Fibroblast of lung (primary cell): ENCODE data around the gene MND1. TPM values are rescaled to one million over a fixed set of nuclear protein-coding genes. Genes with fewer than 3 reads are reported as not detected.

Experiments
- DNase-seq, 2 donors: peaks; one replicate each; pipeline versions ENCODE4 v3.0.0 to v3.0.0-alpha.2; 2010; ENCODE audit warnings: low read depth in 2 of 2
- H2AFZ ChIP-seq: 2 replicates; pipeline ENCODE4 v1.5.1; 2012; ENCODE audit warnings: low read length, control low read depth, inconsistent platforms
- H3K27ac ChIP-seq: 2 replicates; pipeline ENCODE4 v1.5.1; 2011; ENCODE audit warnings: low read length, control low read depth; ENCODE audit not compliant: insufficient read depth
- H3K27me3 ChIP-seq: 2 replicates; pipeline ENCODE4 v1.5.1; 2011; ENCODE audit warnings: mild to moderate bottlenecking, low read length; ENCODE audit not compliant: control insufficient read depth, insufficient read depth
- H3K36me3 ChIP-seq: 2 replicates; pipeline ENCODE4 v1.5.1; 2011; ENCODE audit warnings: low read length; ENCODE audit not compliant: control insufficient read depth, insufficient read depth
- H3K4me1 ChIP-seq: 2 replicates; pipeline ENCODE4 v1.5.1; 2011; ENCODE audit warnings: low read length; ENCODE audit not compliant: control insufficient read depth, insufficient read depth; ENCODE audit errors: extremely low read depth
- H3K4me2 ChIP-seq: 2 replicates; pipeline ENCODE4 v1.5.1; 2011; ENCODE audit warnings: low read length, control low read depth; ENCODE audit not compliant: insufficient read depth; ENCODE audit errors: extremely low read depth
- H3K4me3 ChIP-seq, 4 experiments: fragments of 200-600 bp in 1 of 4; sonication (generic) in 1 of 4; replicated peaks in 1 of 4; 2 replicates each; pipeline ENCODE4 v1.5.1; 2011 to 2016; ENCODE audit warnings: low read length in 4 of 4, low read depth in 3 of 4, mild to moderate bottlenecking in 3 of 4, control low read depth in 2 of 4, inconsistent platforms in 1 of 4, mixed read lengths in 1 of 4; ENCODE audit not compliant: insufficient read depth in 1 of 4; ENCODE audit errors: control extremely low read depth in 1 of 4
- H3K79me2 ChIP-seq: 2 replicates; pipeline ENCODE4 v1.5.1; 2012; ENCODE audit warnings: mild to moderate bottlenecking, low read length, inconsistent platforms; ENCODE audit not compliant: control insufficient read depth, insufficient read depth
- H3K9ac ChIP-seq: 2 replicates; pipeline ENCODE4 v1.5.1; 2011; ENCODE audit warnings: mild to moderate bottlenecking, low read length, control low read depth; ENCODE audit not compliant: insufficient read depth
- H3K9me3 ChIP-seq: 2 replicates; pipeline ENCODE4 v1.5.1; 2012; ENCODE audit warnings: low read depth, low read length; ENCODE audit not compliant: control insufficient read depth, insufficient read depth
- H4K20me1 ChIP-seq: 2 replicates; pipeline ENCODE4 v1.5.1; 2011; ENCODE audit warnings: low read length; ENCODE audit not compliant: control insufficient read depth, insufficient read depth; ENCODE audit errors: extremely low read depth
- CTCF ChIP-seq, 2 donors: IDR thresholded peaks in 1 of 2; conservative IDR thresholded peaks in 1 of 2; 1 replicate in 1 of 2; 2 replicates in 1 of 2; pipeline ENCODE4 v1.5.1; 2011 to 2012; ENCODE audit warnings: low read length in 2 of 2, control low read depth in 1 of 2, inconsistent platforms in 1 of 2, low read depth in 1 of 2, mild to moderate bottlenecking in 1 of 2
- EZH2 ChIP-seq: IDR thresholded peaks from 2 replicates; pipeline ENCODE4 v1.5.1; 2012; ENCODE audit warnings: low read length, control low read depth, mild to moderate bottlenecking; ENCODE audit errors: missing control alignments
- polyA plus RNA-seq, 2 donors: library from polyadenylated mRNA; depleted of rRNA in 1 of 2; stranded (reverse) in 1 of 2; unstranded in 1 of 2; fragments of >200 nt; gene quantifications; 2 replicates each; pipeline ENCODE4 v1.2.1, GENCODE V29; 2011 to 2012; ENCODE audit warnings: missing spikeins in 1 of 2
- total RNA-seq: library from RNA; depleted of rRNA; stranded (reverse); fragments of >200 nt; gene quantifications from 2 replicates; pipeline ENCODE4 v1.2.1, GENCODE V29; 2014

The MND1 gene
- total and polyA plus RNA-seq, 2 donors (not counting 1 experiment from before 2014, with no cell fraction given): 2.2 to 5.8 TPM

GRCh38 chr4:153421941-153422340, 77.5 kb downstream of the MND1 start:
- H2AFZ ChIP-seq: no peak overlapping the region
- no peaks in the 10 kb centered on the region for H4K20me1 ChIP-seq
- H3K9me3 ChIP-seq: no peaks in the 10 kb centered on the region
- no peak for DNase-seq
- H3K4me1 ChIP-seq: no peaks in the 10 kb centered on the region
- no peaks in the 10 kb centered on the region for H3K27me3 ChIP-seq
- no peak overlapping the region for H3K27ac ChIP-seq
- no peak overlapping the region for H3K4me2 ChIP-seq
- TF ChIP-seq EZH2: no peak
- no peak for TF ChIP-seq CTCF (conservative IDR thresholded peaks at IDR 0.05 in 1 of 2, IDR thresholded peaks at IDR 0.05 in 1 of 2; ENCODE audit: low read depth in 1 of 2, low read length in 2 of 2)
- no peak overlapping the region for H3K4me3 ChIP-seq
- H3K36me3 ChIP-seq: no peaks in the 10 kb centered on the region
- no peak overlapping the region for H3K9ac ChIP-seq
- H3K79me2 ChIP-seq: no peaks in the 10 kb centered on the region

DNA sequence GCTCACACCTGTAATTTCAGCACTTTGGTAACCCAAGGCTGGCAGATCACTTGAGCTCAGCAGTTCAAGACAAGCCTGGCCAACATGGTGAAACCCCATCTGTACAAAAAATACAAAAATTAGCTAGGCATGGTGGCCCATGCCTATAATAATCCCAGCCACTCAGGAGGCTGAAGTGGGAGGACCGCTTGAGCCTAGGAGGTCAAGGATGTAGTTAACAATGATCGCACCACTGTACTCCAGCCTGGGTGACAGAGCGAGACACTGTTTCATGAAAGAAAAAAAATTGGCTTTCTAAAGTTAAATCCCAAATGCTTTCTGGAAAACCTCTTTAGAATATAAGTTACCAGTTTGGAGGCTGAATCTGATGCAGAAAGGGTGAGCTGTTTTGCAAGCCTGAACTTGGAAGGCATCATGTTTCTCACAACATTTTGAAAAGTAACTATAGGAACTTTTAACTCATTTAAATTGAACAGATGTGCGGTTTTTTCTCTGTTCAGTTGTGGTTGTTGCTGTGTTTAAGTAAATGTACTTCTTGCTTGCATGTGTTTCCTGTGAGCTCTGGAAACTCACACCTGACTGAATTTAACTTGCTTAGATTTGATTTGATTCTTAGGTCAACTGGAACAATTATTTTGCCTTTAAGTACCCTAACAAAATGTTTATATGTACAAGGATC, 81.9 kb downstream of the MND1 start:
- Histone ChIP-seq H3K4me1 (no peaks in the 10 kb centered on the region), H3K27me3 (no peaks in the 10 kb centered on the region), H3K4me2 (no peak overlapping the region), H2AFZ (no peak overlapping the region), H3K27ac (no peak overlapping the region), H3K4me3 (no peak overlapping the region), H4K20me1 (no peaks in the 10 kb centered on the region), H3K9me3 (no peaks in the 10 kb centered on the region), H3K79me2 (no peaks in the 10 kb centered on the region), H3K9ac (no peak overlapping the region), H3K36me3 (no peaks in the 10 kb centered on the region)
- peak in 1 of 2 donors; percentile 25 for DNase-seq
- TF ChIP-seq CTCF (conservative IDR thresholded peaks at IDR 0.05 in 1 of 2, IDR thresholded peaks at IDR 0.05 in 1 of 2; ENCODE audit: low read depth in 1 of 2, low read length in 2 of 2) (no peak), EZH2 (no peak)

DNA sequence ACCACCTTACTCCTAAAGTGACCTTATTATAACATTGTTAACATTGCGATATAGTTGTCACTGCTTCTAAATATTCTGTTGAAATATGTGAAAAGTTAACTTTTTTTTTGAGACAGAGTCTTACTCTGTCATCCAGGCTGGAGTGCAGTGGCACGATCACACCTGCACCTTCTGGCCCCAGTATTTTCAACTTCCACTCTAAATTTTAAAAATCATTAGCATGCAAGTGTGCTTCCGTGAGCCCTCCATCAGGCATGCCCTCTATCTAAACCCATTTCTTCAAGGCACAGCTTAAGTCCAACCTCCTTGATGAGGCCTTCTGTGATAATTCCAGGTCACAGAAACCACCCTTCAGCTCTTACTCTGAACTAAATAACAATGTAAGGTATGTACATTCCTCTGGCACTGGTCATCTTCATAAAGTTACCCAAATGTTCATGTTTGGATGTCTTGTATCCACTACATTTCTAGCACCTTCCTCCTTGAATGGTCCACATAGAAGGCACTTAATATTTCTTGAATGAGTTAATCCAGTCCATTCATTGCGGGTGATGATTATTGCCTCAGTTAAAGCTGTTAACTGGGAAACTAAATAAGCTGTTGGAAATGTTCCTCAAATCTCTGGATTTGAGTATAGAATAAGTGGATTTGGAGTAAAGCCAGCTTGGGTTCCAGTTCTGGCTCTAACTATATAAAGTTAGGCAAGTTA, 83.0 kb downstream of the MND1 start:
- no peak overlapping the region for H3K4me2 ChIP-seq
- H3K27me3 ChIP-seq: no peaks in the 10 kb centered on the region
- H3K9me3 ChIP-seq: no peaks in the 10 kb centered on the region
- no peak overlapping the region for H3K9ac ChIP-seq
- no peak overlapping the region for H3K27ac ChIP-seq
- no peaks in the 10 kb centered on the region for H4K20me1 ChIP-seq
- TF ChIP-seq CTCF (conservative IDR thresholded peaks at IDR 0.05 in 1 of 2, IDR thresholded peaks at IDR 0.05 in 1 of 2; ENCODE audit: low read depth in 1 of 2, low read length in 2 of 2) (no peak), EZH2 (no peak)
- peak; percentile 39 to 77 for DNase-seq
- H3K4me1 ChIP-seq: no peaks in the 10 kb centered on the region
- H3K4me3 ChIP-seq: no peak overlapping the region
- H3K79me2 ChIP-seq: no peaks in the 10 kb centered on the region
- no peak overlapping the region for H2AFZ ChIP-seq
- H3K36me3 ChIP-seq: no peaks in the 10 kb centered on the region
